AG09319 (cell line): ENCODE data around the gene NOL3.

Experiments
- DNase-seq: peaks from one replicate; pipeline ENCODE4 v3.0.0-alpha.2; 2010; ENCODE audit warnings: low read depth; ENCODE audit errors: extremely low read depth
- CTCF ChIP-seq: IDR thresholded peaks from 2 replicates; pipeline ENCODE4 v1.5.1; 2011; ENCODE audit warnings: low read depth, mild to moderate bottlenecking, inconsistent platforms, low read length, moderate library complexity

NOL3 gene

GRCh38 chr16:67223992-67224391 is 53.7 kb downstream of the NOL3 start:
- no peak for TF ChIP-seq CTCF
- no peak for DNase-seq
